HUES48 (cell line): ENCODE measurements around the gene FNDC7.
"Not testable (repeated sequence)": the region's sequence is repeated elsewhere in the genome, so short reads cannot be mapped to it uniquely, and the experiment has no call there.

Experiments used
- H3K27ac ChIP-seq: one replicate; pipeline ENCODE4 v1.7.0; 2013; ENCODE audit warnings: low read depth, low read length, inconsistent platforms
- H3K27me3 ChIP-seq: 2 replicates; pipeline ENCODE4 v1.6.1; 2013; ENCODE audit warnings: mild to moderate bottlenecking, low read length; ENCODE audit not compliant: control insufficient read depth, insufficient read depth
- H3K36me3 ChIP-seq: 2 replicates; pipeline ENCODE4 v1.6.1; 2013; ENCODE audit warnings: low read length; ENCODE audit not compliant: control insufficient read depth, insufficient read depth
- H3K4me1 ChIP-seq: 2 replicates; pipeline ENCODE4 v1.6.1; 2013; ENCODE audit warnings: mild to moderate bottlenecking, low read length; ENCODE audit not compliant: control insufficient read depth, insufficient read depth
- H3K4me3 ChIP-seq: 2 replicates; pipeline ENCODE4 v1.5.1; 2013; ENCODE audit warnings: mild to moderate bottlenecking, low read depth, low read length
- H3K9ac ChIP-seq: 2 replicates; pipeline ENCODE4 v1.6.1; 2013; ENCODE audit warnings: mild to moderate bottlenecking, low read depth, low read length, moderate library complexity
- H3K9me3 ChIP-seq: 2 replicates; pipeline ENCODE4 v1.6.1; 2013; ENCODE audit warnings: low read length; ENCODE audit not compliant: control insufficient read depth, insufficient read depth

FNDC7 gene

GRCh38 chr1:108699375-108700332 is 13.1 kb upstream of the FNDC7 start:
- Histone ChIP-seq H3K36me3 (peaks cover 70% of the 10 kb centered on the region), H3K9me3 (no peaks in the 10 kb centered on the region), H3K4me3 (no peak overlapping the region), H3K9ac (no peak overlapping the region), H3K4me1 (no peaks in the 10 kb centered on the region; the same call in 1 of the 2 replicates), H3K27me3 (no peaks in the 10 kb centered on the region), H3K27ac (no peak overlapping the region)

- no peak overlapping the region for H3K4me3 ChIP-seq
- H3K36me3 ChIP-seq, result peaks cover 54% of the 10 kb centered on the region
- H3K4me1 ChIP-seq, result no peaks in the 10 kb centered on the region
- no peak overlapping the region for H3K27ac ChIP-seq
- no peaks in the 10 kb centered on the region for H3K27me3 ChIP-seq
- no peak overlapping the region for H3K9ac ChIP-seq
- no peaks in the 10 kb centered on the region for H3K9me3 ChIP-seq
Observed at GRCh38 chr1:108701176-108701849, 11.4 kb upstream of the FNDC7 start.

- not testable (repeated sequence) for H3K27me3 ChIP-seq, H3K4me1 ChIP-seq, H3K4me3 ChIP-seq, H3K9me3 ChIP-seq, H3K27ac ChIP-seq, H3K9ac ChIP-seq
- peaks cover 46% of the 10 kb centered on the region for H3K36me3 ChIP-seq
Observed at GRCh38 chr1:108702109-108702508, 10.6 kb upstream of the FNDC7 start.

- H3K27me3 ChIP-seq, result no peaks in the 10 kb centered on the region
- H3K4me1 ChIP-seq, result no peaks in the 10 kb centered on the region
- no peaks in the 10 kb centered on the region for H3K9me3 ChIP-seq
- no peak overlapping the region for H3K27ac ChIP-seq
- no peak overlapping the region for H3K9ac ChIP-seq
- peaks cover 27% of the 10 kb centered on the region for H3K36me3 ChIP-seq
- H3K4me3 ChIP-seq, result no peak overlapping the region
Observed at GRCh38 chr1:108703939-108704338, 8.8 kb upstream of the FNDC7 start.

- peaks cover 22% of the 10 kb centered on the region for H3K36me3 ChIP-seq
- no peak overlapping the region for H3K9ac ChIP-seq
- no peak overlapping the region for H3K4me3 ChIP-seq
- H3K27me3 ChIP-seq, result no peaks in the 10 kb centered on the region
- H3K9me3 ChIP-seq, result no peaks in the 10 kb centered on the region
- no peaks in the 10 kb centered on the region for H3K4me1 ChIP-seq
- no peak overlapping the region for H3K27ac ChIP-seq
Observed at GRCh38 chr1:108704496-108704895, 8.2 kb upstream of the FNDC7 start.

- Histone ChIP-seq H3K4me3 (no peak overlapping the region), H3K4me1 (no peaks in the 10 kb centered on the region), H3K27me3 (no peaks in the 10 kb centered on the region), H3K9me3 (no peaks in the 10 kb centered on the region), H3K36me3 (peaks cover under 1% of the 10 kb centered on the region), H3K9ac (no peak overlapping the region), H3K27ac (no peak overlapping the region)
Observed at GRCh38 chr1:108706643-108707042, 6.1 kb upstream of the FNDC7 start.

- no peaks in the 10 kb centered on the region for H3K27me3 ChIP-seq
- H3K36me3 ChIP-seq, result no peaks in the 10 kb centered on the region
Observed at GRCh38 chr1:108708691-108709660, 3.7 kb upstream of the FNDC7 start.

GRCh38 chr1:108715932-108716331 is 3.2 kb downstream of the FNDC7 start:
- no peak overlapping the region for H3K27ac ChIP-seq
- H3K9me3 ChIP-seq, result no peaks in the 10 kb centered on the region
- no peaks in the 10 kb centered on the region for H3K27me3 ChIP-seq
- H3K9ac ChIP-seq, result no peak overlapping the region
- H3K4me1 ChIP-seq, result peaks cover 39% of the 10 kb centered on the region
- no peak overlapping the region for H3K4me3 ChIP-seq
- no peaks in the 10 kb centered on the region for H3K36me3 ChIP-seq

More at GRCh38 chr1:108708691-108709660, 3.7 kb upstream of the FNDC7 start:
- no peak overlapping the region for H3K4me3 ChIP-seq
- no peaks in the 10 kb centered on the region for H3K4me1 ChIP-seq
- H3K9me3 ChIP-seq, result no peaks in the 10 kb centered on the region
- no peak overlapping the region for H3K9ac ChIP-seq
- H3K27ac ChIP-seq, result no peak overlapping the region

- H3K9me3 ChIP-seq, result no peaks in the 10 kb centered on the region
- peaks cover 43% of the 10 kb centered on the region for H3K4me1 ChIP-seq
- no peak overlapping the region for H3K9ac ChIP-seq
- no peaks in the 10 kb centered on the region for H3K36me3 ChIP-seq
- no peaks in the 10 kb centered on the region for H3K27me3 ChIP-seq
- no peak overlapping the region for H3K4me3 ChIP-seq
- H3K27ac ChIP-seq, result no peak overlapping the region
Observed at GRCh38 chr1:108716437-108717230, 3.9 kb downstream of the FNDC7 start.

- Histone ChIP-seq H3K36me3 (no peaks in the 10 kb centered on the region), H3K9ac (no peak overlapping the region), H3K4me3 (no peak overlapping the region), H3K27me3 (no peaks in the 10 kb centered on the region), H3K27ac (no peak overlapping the region), H3K4me1 (peaks cover 43% of the 10 kb centered on the region), H3K9me3 (no peaks in the 10 kb centered on the region)
Observed at GRCh38 chr1:108717774-108718316, 5.1 kb downstream of the FNDC7 start.
